GM12892 (cell line): ENCODE data around the gene UGCG.

Experiments
- POLR2A ChIP-seq: IDR thresholded peaks from 2 replicates; pipeline ENCODE4 v1.6.1; 2011; ENCODE audit warnings: low read depth, low read length, control low read depth
- POLR2AphosphoS5 ChIP-seq: IDR thresholded peaks from 2 replicates; pipeline ENCODE4 v1.6.1; 2011; ENCODE audit warnings: low read depth, low read length, control low read depth

DNA sequence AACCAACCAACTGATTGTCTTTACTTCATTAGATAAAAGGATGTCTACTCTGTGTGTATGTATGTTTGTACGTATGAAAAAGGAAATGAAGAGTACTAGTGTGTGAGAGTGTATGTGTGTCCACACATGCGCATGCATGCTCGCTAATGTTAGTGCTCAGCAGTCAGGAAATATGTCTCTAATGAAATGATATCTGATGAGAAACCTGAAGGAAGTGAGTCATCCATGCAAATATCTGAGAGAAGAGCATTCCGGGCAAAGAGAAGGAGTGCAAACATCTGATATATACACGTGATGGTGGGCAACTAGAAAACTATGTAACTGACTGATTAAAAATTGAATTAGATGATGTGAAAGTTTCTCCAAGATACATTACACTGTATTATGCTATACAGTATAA lies 29.6 kb upstream of the UGCG start:
- no peak for TF ChIP-seq POLR2A
- no peak for TF ChIP-seq POLR2AphosphoS5
